ENCODE data around the gene FXYD3. TPM values are rescaled to one million over a fixed set of nuclear protein-coding genes. Genes with fewer than 3 reads are reported as not detected.

The FXYD3 gene
- polyA plus RNA-seq, 1 donor (not counting 4 experiments of a cell fraction or from before 2014, with no cell fraction given), result 851 TPM

DNA sequence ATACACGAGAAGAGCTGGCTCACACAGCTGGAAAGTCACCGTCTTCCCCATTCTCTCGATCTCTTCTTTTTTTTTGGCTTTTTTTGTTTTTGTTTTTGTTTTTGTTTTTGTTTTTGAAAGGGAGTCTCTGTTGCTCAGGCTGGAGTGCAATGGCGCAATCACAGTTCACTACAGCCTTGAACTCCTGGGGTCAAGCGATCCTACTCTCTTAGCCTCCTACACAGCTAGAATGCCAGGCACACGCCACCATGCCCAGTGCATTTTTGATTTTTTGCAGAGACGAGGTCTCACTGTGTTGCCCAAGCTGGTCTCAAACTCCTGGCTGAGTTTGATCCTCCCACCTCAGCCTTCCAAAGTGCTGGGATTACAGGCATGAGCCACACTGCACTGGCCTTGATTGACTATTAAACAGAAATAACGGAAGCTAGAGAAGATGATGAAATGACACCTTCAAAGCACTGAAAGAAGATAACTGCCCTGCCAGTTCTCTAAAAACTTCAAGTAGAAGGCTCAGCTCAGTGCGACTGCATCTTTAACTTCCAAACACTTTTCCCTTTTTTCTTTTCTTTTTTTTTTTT lies 4.0 kb downstream of the FXYD3 start:
- no peak for FAIRE-seq

DNA sequence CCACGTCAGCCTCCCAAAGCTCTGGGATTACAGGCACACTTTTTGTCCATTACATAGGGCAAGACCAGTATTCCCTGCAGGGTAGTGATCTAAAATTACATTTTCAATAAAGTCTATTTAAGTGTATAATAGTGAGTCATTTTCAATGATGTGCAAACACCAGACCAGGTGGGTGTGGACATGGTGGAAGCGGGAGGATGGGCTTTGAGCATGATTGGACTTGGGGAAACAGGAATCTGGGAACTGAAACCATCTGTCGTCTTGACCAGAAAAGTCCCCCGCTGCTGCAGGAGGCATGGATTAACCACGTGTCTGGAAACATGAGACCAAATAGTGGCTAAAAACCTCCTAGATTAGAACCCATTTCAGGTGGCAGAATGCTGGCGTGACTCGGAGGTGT lies 4.9 kb downstream of the FXYD3 start:
- no peaks in the 10 kb centered on the region for H3K27me3 ChIP-seq (ENCODE audit: control insufficient read depth, extremely low read depth, insufficient read depth, low read length)
- peaks cover 82% of the 10 kb centered on the region for H3K4me1 ChIP-seq (ENCODE audit: control insufficient read depth, extremely low read depth, insufficient read depth, low read length)
- H3K9ac ChIP-seq (ENCODE audit: control insufficient read depth, extremely low read depth, insufficient read depth, low read length), result peak overlapping the region; percentile 74
- TF ChIP-seq, protein P1, sequence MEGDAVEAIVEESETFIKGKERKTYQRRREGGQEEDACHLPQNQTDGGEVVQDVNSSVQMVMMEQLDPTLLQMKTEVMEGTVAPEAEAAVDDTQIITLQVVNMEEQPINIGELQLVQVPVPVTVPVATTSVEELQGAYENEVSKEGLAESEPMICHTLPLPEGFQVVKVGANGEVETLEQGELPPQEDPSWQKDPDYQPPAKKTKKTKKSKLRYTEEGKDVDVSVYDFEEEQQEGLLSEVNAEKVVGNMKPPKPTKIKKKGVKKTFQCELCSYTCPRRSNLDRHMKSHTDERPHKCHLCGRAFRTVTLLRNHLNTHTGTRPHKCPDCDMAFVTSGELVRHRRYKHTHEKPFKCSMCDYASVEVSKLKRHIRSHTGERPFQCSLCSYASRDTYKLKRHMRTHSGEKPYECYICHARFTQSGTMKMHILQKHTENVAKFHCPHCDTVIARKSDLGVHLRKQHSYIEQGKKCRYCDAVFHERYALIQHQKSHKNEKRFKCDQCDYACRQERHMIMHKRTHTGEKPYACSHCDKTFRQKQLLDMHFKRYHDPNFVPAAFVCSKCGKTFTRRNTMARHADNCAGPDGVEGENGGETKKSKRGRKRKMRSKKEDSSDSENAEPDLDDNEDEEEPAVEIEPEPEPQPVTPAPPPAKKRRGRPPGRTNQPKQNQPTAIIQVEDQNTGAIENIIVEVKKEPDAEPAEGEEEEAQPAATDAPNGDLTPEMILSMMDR (optimal IDR thresholded peaks at IDR 0.05 in 1 of 3, IDR thresholded peaks at IDR 0.05 in 1 of 3, conservative IDR thresholded peaks at IDR 0.05 in 1 of 3; ENCODE audit: extremely low read depth in 1 of 3, insufficient read depth in 2 of 3, low read length in 3 of 3), result no peak
- no peak for TF ChIP-seq EZH2 (IDR thresholded peaks at IDR 0.05; ENCODE audit: low read length)
- peak overlapping the region in 1 of 3 experiments; percentile 43 for H3K4me3 ChIP-seq (ENCODE audit: control insufficient read depth in 2 of 3, extremely low read depth in 1 of 3, insufficient read depth in 2 of 3, low read depth in 1 of 3, low read length in 3 of 3)
- dilution Hi-C loops (cut with MboI; ENCODE audit: extremely low pct_ligation_motif_present, low sequenced_read_pairs), result no loop called here
- H2AFZ ChIP-seq (ENCODE audit: control insufficient read depth, low read length), result no peak overlapping the region
- peak overlapping the region; percentile 87 for H3K27ac ChIP-seq (ENCODE audit: control insufficient read depth, insufficient read depth, low read length)
- DNase-seq (ENCODE audit: low read depth, low spot score), result peak; percentile 92
- peak overlapping the region; percentile 74 for H3K4me2 ChIP-seq (ENCODE audit: control insufficient read depth, extremely low read depth, insufficient read depth, low read depth, low read length)
- H3K79me2 ChIP-seq (ENCODE audit: control insufficient read depth, insufficient read depth, low read length), result peaks cover 38% of the 10 kb centered on the region
- no peaks in the 10 kb centered on the region for H4K20me1 ChIP-seq (ENCODE audit: control insufficient read depth, extremely low read depth, insufficient read depth, low read length)
- H3K9me3 ChIP-seq (ENCODE audit: control insufficient read depth, low read depth, low read length), result no peaks in the 10 kb centered on the region
- peaks cover 7 to 19% of the 10 kb centered on the region in 2 experiments for H3K36me3 ChIP-seq (ENCODE audit: control insufficient read depth in 2 of 2, extremely low read depth in 1 of 2, insufficient read depth in 2 of 2, low read length in 2 of 2)
- H3K9me1 ChIP-seq (ENCODE audit: control insufficient read depth, extremely low read depth, insufficient read depth, low read length), result no peaks in the 10 kb centered on the region
- peak; percentile 94 for FAIRE-seq

More for the DNA sequence above, 4.0 kb downstream of the FXYD3 start:
- dilution Hi-C loops (cut with MboI; ENCODE audit: extremely low pct_ligation_motif_present, low sequenced_read_pairs), result no loop called here
- Histone ChIP-seq H3K9me1 (ENCODE audit: control insufficient read depth, extremely low read depth, insufficient read depth, low read length) (no peaks in the 10 kb centered on the region), H4K20me1 (ENCODE audit: control insufficient read depth, extremely low read depth, insufficient read depth, low read length) (no peaks in the 10 kb centered on the region), H3K4me1 (ENCODE audit: control insufficient read depth, extremely low read depth, insufficient read depth, low read length) (peaks cover 82% of the 10 kb centered on the region), H3K9me3 (ENCODE audit: control insufficient read depth, low read depth, low read length) (no peaks in the 10 kb centered on the region), H3K4me2 (ENCODE audit: control insufficient read depth, extremely low read depth, insufficient read depth, low read depth, low read length) (peak overlapping the region; percentile 100), H3K9ac (ENCODE audit: control insufficient read depth, extremely low read depth, insufficient read depth, low read length) (peak overlapping the region; percentile 74), H2AFZ (ENCODE audit: control insufficient read depth, low read length) (no peak overlapping the region), H3K27me3 (ENCODE audit: control insufficient read depth, extremely low read depth, insufficient read depth, low read length) (no peaks in the 10 kb centered on the region), H3K36me3 (ENCODE audit: control insufficient read depth in 2 of 2, extremely low read depth in 1 of 2, insufficient read depth in 2 of 2, low read length in 2 of 2) (peaks cover 7 to 19% of the 10 kb centered on the region in 2 experiments), H3K79me2 (ENCODE audit: control insufficient read depth, insufficient read depth, low read length) (peaks cover 38% of the 10 kb centered on the region), H3K27ac (ENCODE audit: control insufficient read depth, insufficient read depth, low read length) (peak overlapping the region; percentile 87), H3K4me3 (ENCODE audit: control insufficient read depth in 2 of 3, extremely low read depth in 1 of 3, insufficient read depth in 2 of 3, low read depth in 1 of 3, low read length in 3 of 3) (peak overlapping the region; percentile 30 to 93 (median 35))
- TF ChIP-seq EZH2 (IDR thresholded peaks at IDR 0.05; ENCODE audit: low read length), result no peak
- TF ChIP-seq, protein P1 (optimal IDR thresholded peaks at IDR 0.05 in 1 of 3, IDR thresholded peaks at IDR 0.05 in 1 of 3, conservative IDR thresholded peaks at IDR 0.05 in 1 of 3; ENCODE audit: extremely low read depth in 1 of 3, insufficient read depth in 2 of 3, low read length in 3 of 3), result no peak
- no peak for DNase-seq (ENCODE audit: low read depth, low spot score)

All from keratinocyte (primary cell).